Loucy (cell line): ENCODE measurements around the gene MYNN.

Experiments used
- H2AFZ ChIP-seq: fragments of 200-600 bp; sonication (generic); 2 replicates; pipeline ENCODE4 v1.6.0; 2016; ENCODE audit warnings: antibody characterized with exemption, mild to moderate bottlenecking, low read length, moderate library complexity
- H3F3A ChIP-seq: fragments of 200-600 bp; 2 replicates; pipeline ENCODE4 v1.6.0; 2016; ENCODE audit warnings: antibody characterized with exemption, low read depth, mild to moderate bottlenecking
- H3K27me3 ChIP-seq: fragments of 200-600 bp; sonication (generic); 2 replicates; pipeline ENCODE4 v1.6.1; 2014; ENCODE audit warnings: low read length, mild to moderate bottlenecking; ENCODE audit not compliant: insufficient read depth, poor library complexity, severe bottlenecking
- H3K36me3 ChIP-seq: fragments of 200-600 bp; sonication (generic); 2 replicates; pipeline ENCODE4 v1.6.1; 2016; ENCODE audit warnings: low read length; ENCODE audit not compliant: insufficient read depth
- H3K4me1 ChIP-seq: fragments of 200-600 bp; sonication (generic); 2 replicates; pipeline ENCODE4 v1.5.1; 2014; ENCODE audit warnings: low read length, mild to moderate bottlenecking; ENCODE audit not compliant: insufficient read depth, poor library complexity, severe bottlenecking
- H3K4me2 ChIP-seq: fragments of 200-600 bp; sonication (generic); 2 replicates; pipeline ENCODE4 v1.6.0; 2014; ENCODE audit warnings: antibody characterized with exemption, low read length, low read depth, mild to moderate bottlenecking; ENCODE audit not compliant: poor library complexity, severe bottlenecking
- H3K4me3 ChIP-seq: fragments of 200-600 bp; sonication (generic); 2 replicates; pipeline ENCODE4 v1.5.1; 2014; ENCODE audit warnings: low read length, mild to moderate bottlenecking, mixed read lengths; ENCODE audit not compliant: poor library complexity, severe bottlenecking
- H3K79me2 ChIP-seq: fragments of 200-600 bp; sonication (generic); 2 replicates; pipeline ENCODE4 v1.6.1; 2014; ENCODE audit warnings: low read length; ENCODE audit not compliant: insufficient read depth
- H3K9ac ChIP-seq: fragments of 200-600 bp; sonication (generic); 2 replicates; pipeline ENCODE4 v1.6.0; 2014; ENCODE audit warnings: mild to moderate bottlenecking, low read depth, low read length, moderate library complexity; ENCODE audit not compliant: poor library complexity, severe bottlenecking
- H3K9me2 ChIP-seq: fragments of 200-600 bp; sonication (generic); replicated peaks from 2 replicates; pipeline ENCODE4 v1.6.1; 2016; ENCODE audit warnings: low read depth, low read length, mixed read lengths
- H3K9me3 ChIP-seq: fragments of 200-600 bp; sonication (generic); 2 replicates; pipeline ENCODE4 v1.6.1; 2014; ENCODE audit warnings: mild to moderate bottlenecking, antibody characterized with exemption, low read length, low read depth; ENCODE audit not compliant: insufficient read depth
- H4K20me1 ChIP-seq: fragments of 200-600 bp; sonication (generic); 2 replicates; pipeline ENCODE4 v1.6.0; 2014; ENCODE audit warnings: antibody characterized with exemption, low read length, mild to moderate bottlenecking; ENCODE audit not compliant: insufficient read depth, poor library complexity, severe bottlenecking
- CTCF ChIP-seq: fragments of 200-600 bp; sonication (generic); conservative IDR thresholded peaks from 2 replicates; pipeline ENCODE4 v1.5.1; 2014; ENCODE audit warnings: mild to moderate bottlenecking, antibody characterized with exemption, low read length
- EZH2phosphoT487 ChIP-seq: fragments of 200-600 bp; IDR thresholded peaks from 2 replicates; pipeline ENCODE4 v1.6.1; 2018; ENCODE audit warnings: antibody characterized with exemption, mild to moderate bottlenecking, moderate library complexity, borderline replicate concordance

Gene MYNN

GRCh38 chr3:169822540-169822939, 49.3 kb downstream of the MYNN start:
- Histone ChIP-seq H3K9me2 (no peaks in the 10 kb centered on the region), H3F3A (no peaks in the 10 kb centered on the region), H3K4me1 (no peaks in the 10 kb centered on the region), H3K4me2 (no peak overlapping the region), H3K27me3 (no peaks in the 10 kb centered on the region), H3K4me3 (no peak overlapping the region), H3K9me3 (no peaks in the 10 kb centered on the region), H4K20me1 (no peaks in the 10 kb centered on the region), H2AFZ (no peak overlapping the region), H3K36me3 (no peaks in the 10 kb centered on the region), H3K79me2 (no peaks in the 10 kb centered on the region), H3K9ac (no peak overlapping the region)
- TF ChIP-seq EZH2phosphoT487 (no peak), CTCF (no peak)

DNA sequence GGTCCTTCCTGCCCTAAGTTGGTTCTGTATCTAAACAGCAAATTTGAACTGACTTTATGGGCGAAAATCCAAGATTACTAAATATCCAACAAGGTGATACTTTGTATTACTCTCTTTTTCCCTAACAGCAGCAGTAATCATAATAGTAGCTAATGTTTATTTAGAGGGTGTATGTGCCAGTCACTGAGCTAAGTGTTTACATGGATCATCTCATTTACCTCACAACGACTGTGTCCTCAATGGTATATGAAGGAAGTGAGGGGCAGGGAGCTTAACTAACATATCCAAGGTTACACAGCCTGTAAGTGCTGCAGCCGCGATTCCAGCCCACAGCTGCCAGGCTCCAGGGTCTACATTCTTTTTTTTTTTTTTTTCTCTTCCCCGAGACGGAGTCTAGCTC, 49.8 kb downstream of the MYNN start:
- Histone ChIP-seq H3K9ac (no peak overlapping the region), H3F3A (no peaks in the 10 kb centered on the region), H3K9me3 (no peaks in the 10 kb centered on the region), H3K27me3 (no peaks in the 10 kb centered on the region), H3K79me2 (no peaks in the 10 kb centered on the region), H3K9me2 (no peaks in the 10 kb centered on the region), H3K4me1 (no peaks in the 10 kb centered on the region), H3K4me2 (no peak overlapping the region), H3K36me3 (no peaks in the 10 kb centered on the region), H2AFZ (no peak overlapping the region), H4K20me1 (no peaks in the 10 kb centered on the region), H3K4me3 (no peak overlapping the region)
- TF ChIP-seq EZH2phosphoT487 (no peak), CTCF (no peak)

DNA sequence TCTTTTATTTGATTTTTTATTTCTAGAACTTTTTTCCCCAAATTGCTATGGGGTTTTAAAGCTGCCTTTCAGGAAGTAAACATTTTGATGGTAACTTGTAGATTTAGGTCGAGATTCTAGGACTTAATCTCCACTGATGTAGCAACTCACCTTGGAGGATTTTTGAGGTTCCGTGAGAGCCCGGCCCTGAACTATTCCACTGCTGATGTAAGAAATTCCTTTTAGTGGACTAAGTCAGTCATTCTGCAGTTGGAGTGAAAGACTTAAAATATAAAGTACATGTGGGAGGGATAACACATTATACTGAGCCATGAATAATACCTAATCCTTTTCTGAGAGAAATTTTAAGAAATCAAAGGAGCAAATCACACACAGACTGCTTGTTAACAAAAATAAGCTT, 52.1 kb downstream of the MYNN start:
- no peaks in the 10 kb centered on the region for H3K79me2 ChIP-seq
- TF ChIP-seq EZH2phosphoT487 (no peak), CTCF (no peak)
- H4K20me1 ChIP-seq: no peaks in the 10 kb centered on the region
- H2AFZ ChIP-seq: no peak overlapping the region
- no peaks in the 10 kb centered on the region for H3K36me3 ChIP-seq
- no peak overlapping the region for H3K4me2 ChIP-seq
- H3K4me1 ChIP-seq: no peaks in the 10 kb centered on the region
- no peaks in the 10 kb centered on the region for H3K9me3 ChIP-seq
- H3K9ac ChIP-seq: no peak overlapping the region
- no peak overlapping the region for H3K4me3 ChIP-seq
- H3F3A ChIP-seq: no peaks in the 10 kb centered on the region
- H3K27me3 ChIP-seq: no peaks in the 10 kb centered on the region
- H3K9me2 ChIP-seq: no peaks in the 10 kb centered on the region
